B cell (primary cell): Measurements from ENCODE around the gene GPHN. TPM values are rescaled to one million over a fixed set of nuclear protein-coding genes. Genes with fewer than 3 reads are reported as not detected.

Experiments used
- ATAC-seq: fragments of 200-7000 bp; cut with Tn5 transposase; one replicate; pipeline ENCODE4 v1.10.0; 2021; ENCODE audit warnings: low read depth, mild to moderate bottlenecking, moderate number of reproducible peaks, moderate library complexity
- CTCF ChIA-PET: fragments of 350-600 bp; sonication (Branson Sonifier 250); formaldehyde crosslinking; loops from one replicate; lab custom pipeline; 2021; ENCODE audit warnings: antibody characterized with exemption, inconsistent platforms; lab: Charles Lee
- POLR2A ChIA-PET: fragments of 350-600 bp; sonication (Branson Sonifier 250); formaldehyde crosslinking; loops from one replicate; lab custom pipeline; 2021; ENCODE audit warnings: antibody characterized with exemption; lab: Charles Lee
- DNase-seq: peaks from one replicate; pipeline ENCODE4 v3.0.0; 2013
- H2AFZ ChIP-seq: 2 replicates; pipeline ENCODE4 v1.6.1; 2012; ENCODE audit warnings: mild to moderate bottlenecking, low read depth, low read length; ENCODE audit not compliant: insufficient read depth, poor library complexity, severe bottlenecking
- H3K27ac ChIP-seq, 2 donors: 1 replicate in 1 of 2; 2 replicates in 1 of 2; pipeline ENCODE4 v1.5.1; 2012 to 2013; ENCODE audit warnings: low read length in 2 of 2, mild to moderate bottlenecking in 2 of 2, moderate library complexity in 1 of 2
- H3K27me3 ChIP-seq, 4 experiments: fragments of 200-600 bp in 1 of 4; sonication (generic) in 1 of 4; replicated peaks in 1 of 4; 1 replicate in 2 of 4; 2 replicates in 2 of 4; pipeline versions ENCODE4 v1.6.1 to v1.7.0; 2013 to 2016; ENCODE audit warnings: low read length in 3 of 4, mild to moderate bottlenecking in 2 of 4, mixed read lengths in 1 of 4, moderate library complexity in 1 of 4; ENCODE audit not compliant: insufficient read depth in 4 of 4, control insufficient read depth in 3 of 4; ENCODE audit errors: control extremely low read depth in 1 of 4
- H3K36me3 ChIP-seq, 2 experiments: replicated peaks in 1 of 2; 1 replicate in 1 of 2; 2 replicates in 1 of 2; pipeline versions ENCODE4 v1.6.1 to v1.7.1; 2013; ENCODE audit warnings: low read length in 1 of 2; ENCODE audit not compliant: insufficient read depth in 2 of 2, control insufficient read depth in 1 of 2; ENCODE audit errors: control extremely low read depth in 1 of 2, extremely low read depth in 1 of 2
- H3K4me1 ChIP-seq, 2 donors: fragments of 200-600 bp in 1 of 2; sonication (generic) in 1 of 2; 1 replicate in 1 of 2; 2 replicates in 1 of 2; pipeline versions ENCODE4 v1.5.1 to v1.6.1; 2013 to 2017; ENCODE audit warnings: low read length in 2 of 2; ENCODE audit not compliant: control insufficient read depth in 2 of 2, insufficient read depth in 2 of 2
- H3K4me2 ChIP-seq: replicated peaks from 2 replicates; pipeline ENCODE3; 2012; ENCODE audit warnings: mild to moderate bottlenecking, low read depth, low read length; ENCODE audit not compliant: poor library complexity, severe bottlenecking
- H3K4me3 ChIP-seq, 5 experiments: fragments of 200-600 bp in 1 of 5; sonication (generic) in 1 of 5; 1 replicate in 3 of 5; 2 replicates in 2 of 5; pipeline versions ENCODE4 v1.5.1 to v1.7.0; 2011 to 2016; ENCODE audit warnings: low read length in 4 of 5, mild to moderate bottlenecking in 4 of 5, low read depth in 2 of 5, control low read depth in 1 of 5, moderate library complexity in 1 of 5; ENCODE audit not compliant: insufficient read depth in 1 of 5; ENCODE audit errors: control extremely low read depth in 1 of 5, extremely low read depth in 1 of 5
- H3K79me2 ChIP-seq: fragments of 200-600 bp; sonication (generic); one replicate; pipeline ENCODE4 v1.6.0; 2016; ENCODE audit warnings: low read length; ENCODE audit not compliant: control insufficient read depth, insufficient read depth
- H3K9ac ChIP-seq: fragments of 200-600 bp; sonication (generic); 2 replicates; pipeline ENCODE4 v1.6.1; 2017; ENCODE audit warnings: mild to moderate bottlenecking, low read length, moderate library complexity
- H3K9me3 ChIP-seq, 3 donors: one replicate each; pipeline versions ENCODE4 v1.6.1 to v1.7.1; 2013; ENCODE audit warnings: low read length in 2 of 3; ENCODE audit not compliant: control insufficient read depth in 2 of 3, insufficient read depth in 1 of 3; ENCODE audit errors: control extremely low read depth in 1 of 3
- H4K20me1 ChIP-seq: 2 replicates; pipeline ENCODE4 v1.6.0; 2012; ENCODE audit warnings: mild to moderate bottlenecking, low read length; ENCODE audit not compliant: insufficient read depth, control insufficient read depth, poor library complexity, severe bottlenecking
- H3K27ac Mint-ChIP-seq: one replicate; pipeline ENCODE4 v1.8.0; 2021; ENCODE audit warnings: mixed read lengths
- H3K27me3 Mint-ChIP-seq: one replicate; pipeline ENCODE4 v1.8.0; 2021; ENCODE audit warnings: mixed read lengths
- H3K4me1 Mint-ChIP-seq: one replicate; pipeline ENCODE4 v1.8.0; 2021; ENCODE audit warnings: mixed read lengths
- H3K4me3 Mint-ChIP-seq: one replicate; pipeline ENCODE4 v1.8.0; 2021; ENCODE audit warnings: mixed read lengths
- H3K9me3 Mint-ChIP-seq: one replicate; pipeline ENCODE4 v1.8.0; 2022; ENCODE audit warnings: mixed read lengths; ENCODE audit not compliant: insufficient read depth
- EZH2 ChIP-seq: IDR thresholded peaks from 2 replicates; pipeline ENCODE4 v1.6.1; 2012; ENCODE audit warnings: borderline replicate concordance, low read depth, mild to moderate bottlenecking, moderate library complexity, low read length; ENCODE audit not compliant: insufficient read depth, poor library complexity, severe bottlenecking
- WGBS: methylation state at CpG from one replicate; pipeline ENCODE4 v1.1.5; 2013; ENCODE audit warnings: missing lambda C conversion rate; ENCODE audit not compliant: insufficient coverage; 5-methylcytosine and 5-hydroxymethylcytosine counted together
- intact Hi-C: fragments of 100-400 bp; cut with micrococcal nuclease; formaldehyde crosslinking; loops from one replicate; pipeline ENCODE4 v1.10.0; 2022
- polyA plus RNA-seq: library from polyadenylated mRNA; depleted of rRNA; stranded (reverse); fragments of >200 nt; gene quantifications from 2 replicates; pipeline ENCODE4 v1.2.3, GENCODE V29; 2012
- total RNA-seq, 2 donors: library from RNA; stranded (reverse); fragments of 120-200 nt in 1 of 2; gene quantifications; 1 replicate in 1 of 2; 2 replicates in 1 of 2; pipeline versions ENCODE4 v1.2.3 to v1.2.4, GENCODE V29; 2013 to 2022
- TF ChIP-seq, protein P1 (sequence below): fragments of 200-600 bp; IDR thresholded peaks from one replicate; pipeline ENCODE4 v1.8.0; 2022; ENCODE audit warnings: antibody characterized with exemption, mild to moderate bottlenecking

Gene GPHN
- total and polyA plus RNA-seq, 2 donors (not counting 1 experiment from before 2014, with no cell fraction given) = 3.4 to 18.0 TPM

DNA sequence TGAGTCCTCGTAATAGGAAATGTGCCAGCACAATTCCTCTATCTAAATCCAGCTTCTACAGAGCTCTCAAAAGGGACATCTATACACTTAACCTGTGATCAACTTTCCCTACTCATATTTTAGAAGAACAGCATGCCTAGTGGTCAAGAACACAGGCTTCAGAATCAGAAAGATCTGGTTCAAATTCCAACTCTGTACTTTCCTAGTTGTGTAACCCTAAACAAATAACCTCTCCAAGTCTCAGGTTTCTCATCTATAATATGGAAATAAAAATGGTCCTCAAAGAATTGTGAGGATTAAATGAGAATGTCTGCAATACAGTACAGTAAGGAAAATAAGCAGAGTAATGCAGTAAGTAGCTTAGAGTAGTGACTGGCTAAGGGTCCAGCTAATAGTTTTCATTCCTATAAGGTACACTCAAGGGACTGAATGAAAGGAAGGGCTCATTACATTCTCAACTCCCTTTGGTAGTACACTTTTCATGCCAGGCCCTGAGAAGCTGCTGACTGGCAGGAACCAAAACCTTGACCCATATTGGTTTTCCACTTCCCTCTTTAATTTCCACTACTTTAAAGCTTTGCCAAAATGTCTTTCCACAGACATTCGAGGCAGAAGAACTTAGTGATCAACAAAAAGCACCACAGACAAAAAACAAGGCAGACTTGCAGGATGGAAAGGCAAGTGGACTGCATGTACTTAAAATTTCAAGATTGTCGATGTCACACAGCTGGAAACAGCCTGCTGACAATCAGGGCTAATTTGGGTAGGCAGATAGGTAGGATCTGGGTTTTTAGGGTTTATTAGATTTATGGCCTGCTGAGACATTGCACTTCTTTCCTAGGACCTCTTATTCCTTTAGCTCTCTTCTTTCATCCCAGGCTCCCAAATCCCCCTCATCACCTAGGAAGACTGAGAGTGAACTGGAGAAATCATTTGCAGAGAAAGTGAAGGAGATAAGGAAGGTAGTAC lies 17.5 kb upstream of the GPHN start:
- DNase-seq (no peak), ATAC-seq (no peak)
- no peaks in the 10 kb centered on the region for H3K9me3 Mint-ChIP-seq
- no peak overlapping the region for H3K4me3 ChIP-seq
- H3K4me1 ChIP-seq = no peaks in the 10 kb centered on the region
- H3K79me2 ChIP-seq = no peaks in the 10 kb centered on the region
- H3K4me2 ChIP-seq = no peak overlapping the region
- H3K27me3 Mint-ChIP-seq = no peaks in the 10 kb centered on the region
- no peaks in the 10 kb centered on the region for H3K9me3 ChIP-seq
- ChIA-PET CTCF (interaction anchor here (0.6 to 1.8 kb wide), 5 partner anchors 9 to 629 kb away, joined by 3 to 6 read pairs (median 5); partner anchors contain the start of gene GPHN), POLR2A (no interaction called here)
- intact Hi-C loops = loop anchor here (10.0 kb wide), 1 partner anchor 254 kb away; no protein-coding TSS in a partner anchor
- no peak overlapping the region for H3K4me3 Mint-ChIP-seq
- WGBS = 100% methylated on average over 2 of the region's 3 CpGs
- H3K27ac Mint-ChIP-seq = no peak overlapping the region
- TF ChIP-seq EZH2 = no peak
- TF ChIP-seq, protein P1, sequence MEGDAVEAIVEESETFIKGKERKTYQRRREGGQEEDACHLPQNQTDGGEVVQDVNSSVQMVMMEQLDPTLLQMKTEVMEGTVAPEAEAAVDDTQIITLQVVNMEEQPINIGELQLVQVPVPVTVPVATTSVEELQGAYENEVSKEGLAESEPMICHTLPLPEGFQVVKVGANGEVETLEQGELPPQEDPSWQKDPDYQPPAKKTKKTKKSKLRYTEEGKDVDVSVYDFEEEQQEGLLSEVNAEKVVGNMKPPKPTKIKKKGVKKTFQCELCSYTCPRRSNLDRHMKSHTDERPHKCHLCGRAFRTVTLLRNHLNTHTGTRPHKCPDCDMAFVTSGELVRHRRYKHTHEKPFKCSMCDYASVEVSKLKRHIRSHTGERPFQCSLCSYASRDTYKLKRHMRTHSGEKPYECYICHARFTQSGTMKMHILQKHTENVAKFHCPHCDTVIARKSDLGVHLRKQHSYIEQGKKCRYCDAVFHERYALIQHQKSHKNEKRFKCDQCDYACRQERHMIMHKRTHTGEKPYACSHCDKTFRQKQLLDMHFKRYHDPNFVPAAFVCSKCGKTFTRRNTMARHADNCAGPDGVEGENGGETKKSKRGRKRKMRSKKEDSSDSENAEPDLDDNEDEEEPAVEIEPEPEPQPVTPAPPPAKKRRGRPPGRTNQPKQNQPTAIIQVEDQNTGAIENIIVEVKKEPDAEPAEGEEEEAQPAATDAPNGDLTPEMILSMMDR = no peak
- H3K36me3 ChIP-seq = no peaks in the 10 kb centered on the region
- H3K27me3 ChIP-seq = no peaks in the 10 kb centered on the region
- no peaks in the 10 kb centered on the region for H4K20me1 ChIP-seq
- H3K4me1 Mint-ChIP-seq = no peaks in the 10 kb centered on the region
- no peak overlapping the region for H3K27ac ChIP-seq
- no peak overlapping the region for H2AFZ ChIP-seq
- no peak overlapping the region for H3K9ac ChIP-seq

DNA sequence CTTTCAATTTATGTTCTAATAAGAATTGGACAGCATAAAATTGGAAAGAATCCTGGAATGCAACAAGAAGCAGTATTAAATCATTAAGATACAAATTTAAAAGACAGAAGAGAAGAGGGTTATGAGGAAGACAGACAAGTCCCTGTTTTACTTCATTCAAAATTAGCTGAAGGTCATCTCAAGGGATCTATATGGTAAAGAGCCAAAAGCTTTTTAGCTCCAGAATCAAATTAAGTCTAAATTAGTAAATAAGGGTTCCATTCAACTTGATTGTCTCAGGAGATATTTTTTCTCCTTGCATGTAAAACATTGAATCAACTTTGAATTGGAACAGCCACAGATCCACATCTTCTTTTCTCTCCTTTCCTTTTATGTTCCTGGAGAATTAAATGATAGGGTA lies 14.2 kb upstream of the GPHN start:
- DNase-seq (no peak), ATAC-seq (no peak)
- no peaks in the 10 kb centered on the region for H3K79me2 ChIP-seq
- no peaks in the 10 kb centered on the region for H3K9me3 ChIP-seq
- POLR2A ChIA-PET = no interaction called here
- H3K4me2 ChIP-seq = no peak overlapping the region
- H3K27ac ChIP-seq = no peak overlapping the region
- no peaks in the 10 kb centered on the region for H4K20me1 ChIP-seq
- Mint-ChIP-seq H3K4me3 (no peak overlapping the region), H3K27ac (no peak overlapping the region), H3K4me1 (peaks cover 6% of the 10 kb centered on the region), H3K27me3 (no peaks in the 10 kb centered on the region), H3K9me3 (no peaks in the 10 kb centered on the region)
- intact Hi-C loops = loop anchor here (10.0 kb wide), 1 partner anchor 251 kb away; no protein-coding TSS in a partner anchor
- peaks cover 3 to 8% of the 10 kb centered on the region in 2 donors for H3K4me1 ChIP-seq
- no peak overlapping the region for H2AFZ ChIP-seq
- no peak overlapping the region for H3K4me3 ChIP-seq
- no peak overlapping the region for H3K9ac ChIP-seq
- TF ChIP-seq, protein P1 = no peak
- no peak for TF ChIP-seq EZH2
- CTCF ChIA-PET = no interaction called here
- H3K27me3 ChIP-seq = no peaks in the 10 kb centered on the region
- no peaks in the 10 kb centered on the region for H3K36me3 ChIP-seq
